IMR-90 (cell line): Measurements from ENCODE around the gene PIK3C3. TPM values are rescaled to one million over a fixed set of nuclear protein-coding genes. Genes with fewer than 3 reads are reported as not detected.

ENCODE experiments used
- ATAC-seq: fragments of 200-7000 bp; cut with Tn5 transposase; 2 replicates; pipeline ENCODE4 v1.9.1; 2020; ENCODE audit warnings: low read depth, mild to moderate bottlenecking, moderate library complexity
- BruUV-seq: library from RNA; stranded (reverse); fragments of 400-500 nt; replicated peaks from 2 replicates; lab custom pipeline; 2021; lab: Mats Ljungman, UMichigan
- CTCF ChIA-PET: fragments of 300-600 bp; formaldehyde crosslinking; extraction: SDS; loops from one replicate; lab custom pipeline; 2021; ENCODE audit warnings: antibody characterized with exemption; lab: Yijun Ruan, JAX
- POLR2A ChIA-PET: fragments of 300-600 bp; sonication (Branson Sonifier 250); formaldehyde crosslinking; loops from one replicate; lab custom pipeline; 2022; ENCODE audit warnings: antibody characterized with exemption; ENCODE audit not compliant: unreplicated experiment; lab: Charles Lee
- DNase-seq: peaks from one replicate; pipeline ENCODE4 v3.0.0; 2013
- H2AFZ ChIP-seq: replicated peaks from 2 replicates; pipeline ENCODE3; 2013; ENCODE audit warnings: low read length, mild to moderate bottlenecking; ENCODE audit not compliant: poor library complexity
- H2AK5ac ChIP-seq: 2 replicates; pipeline ENCODE4 v1.6.1; 2013; ENCODE audit warnings: low read depth, low read length, inconsistent platforms
- H2AK9ac ChIP-seq: replicated peaks from 2 replicates; pipeline ENCODE3; 2013; ENCODE audit warnings: mild to moderate bottlenecking, low read depth, low read length, moderate library complexity; ENCODE audit not compliant: poor library complexity
- H2BK120ac ChIP-seq: 2 replicates; pipeline ENCODE4 v1.6.1; 2013; ENCODE audit warnings: low read depth, low read length, inconsistent platforms
- H2BK15ac ChIP-seq: 3 replicates; pipeline ENCODE4 v1.6.1; 2013; ENCODE audit warnings: low read depth, low read length, inconsistent platforms
- H2BK20ac ChIP-seq: 2 replicates; pipeline ENCODE4 v1.6.1; 2013; ENCODE audit warnings: low read depth, mild to moderate bottlenecking, inconsistent platforms, low read length, moderate library complexity
- H2BK5ac ChIP-seq: 2 replicates; pipeline ENCODE4 v1.6.1; 2013; ENCODE audit warnings: mild to moderate bottlenecking, low read depth, low read length, inconsistent platforms; ENCODE audit not compliant: poor library complexity, severe bottlenecking
- H3K14ac ChIP-seq: replicated peaks from 2 replicates; pipeline ENCODE4 v1.6.1; 2013; ENCODE audit warnings: low read depth, low read length, inconsistent platforms
- H3K18ac ChIP-seq: 2 replicates; pipeline ENCODE4 v1.6.1; 2013; ENCODE audit warnings: low read depth, low read length, control low read depth
- H3K23ac ChIP-seq: 2 replicates; pipeline ENCODE4 v1.6.1; 2013; ENCODE audit warnings: low read depth, low read length, inconsistent platforms
- H3K27ac ChIP-seq: 2 replicates; pipeline ENCODE4 v1.5.1; 2013; ENCODE audit warnings: mild to moderate bottlenecking, control low read depth, low read length; ENCODE audit not compliant: insufficient read depth
- H3K27me3 ChIP-seq: 2 replicates; pipeline ENCODE4 v1.6.1; 2013; ENCODE audit warnings: low read length; ENCODE audit not compliant: control insufficient read depth, insufficient read depth
- H3K36me3 ChIP-seq: 2 replicates; pipeline ENCODE4 v1.6.1; 2013; ENCODE audit warnings: low read length, mixed read lengths; ENCODE audit not compliant: control insufficient read depth, insufficient read depth
- H3K4ac ChIP-seq: 2 replicates; pipeline ENCODE4 v1.6.1; 2013; ENCODE audit warnings: low read depth, low read length, inconsistent platforms
- H3K4me1 ChIP-seq: 2 replicates; pipeline ENCODE4 v1.6.1; 2013; ENCODE audit warnings: low read length, mixed read lengths; ENCODE audit not compliant: control insufficient read depth, insufficient read depth
- H3K4me2 ChIP-seq: 2 replicates; pipeline ENCODE4 v1.6.1; 2013; ENCODE audit warnings: low read depth, mild to moderate bottlenecking, control low read depth, low read length, moderate library complexity
- H3K4me3 ChIP-seq: 2 replicates; pipeline ENCODE4 v1.5.1; 2013; ENCODE audit warnings: low read depth, mild to moderate bottlenecking, control low read depth, low read length, moderate library complexity; ENCODE audit not compliant: insufficient read depth
- H3K56ac ChIP-seq: 2 replicates; pipeline ENCODE4 v1.6.1; 2013; ENCODE audit warnings: low read length, inconsistent platforms; ENCODE audit not compliant: insufficient read depth; ENCODE audit errors: extremely low read depth
- H3K79me1 ChIP-seq, 2 experiments: 2 replicates each; pipeline ENCODE4 v1.6.1; 2013; ENCODE audit warnings: low read length in 2 of 2, inconsistent platforms in 1 of 2, low read depth in 1 of 2
- H3K9ac ChIP-seq: 2 replicates; pipeline ENCODE4 v1.6.1; 2013; ENCODE audit warnings: low read depth, low read length, control low read depth
- H3K9me1 ChIP-seq: 2 replicates; pipeline ENCODE4 v1.6.1; 2013; ENCODE audit warnings: low read length, inconsistent platforms; ENCODE audit not compliant: insufficient read depth
- H3K9me3 ChIP-seq: 2 replicates; pipeline ENCODE4 v1.6.1; 2013; ENCODE audit warnings: low read length; ENCODE audit not compliant: control insufficient read depth, insufficient read depth
- H4K20me1 ChIP-seq: 2 replicates; pipeline ENCODE4 v1.6.1; 2013; ENCODE audit warnings: low read length, inconsistent platforms; ENCODE audit not compliant: insufficient read depth
- H4K5ac ChIP-seq: 2 replicates; pipeline ENCODE4 v1.6.1; 2013; ENCODE audit warnings: mild to moderate bottlenecking, low read depth, low read length, control low read depth
- H4K8ac ChIP-seq, 2 experiments: 2 replicates each; pipeline ENCODE4 v1.6.1; 2013; ENCODE audit warnings: low read depth in 2 of 2, low read length in 2 of 2, control low read depth in 1 of 2, inconsistent platforms in 1 of 2
- H4K91ac ChIP-seq: 2 replicates; pipeline ENCODE4 v1.6.1; 2013; ENCODE audit warnings: low read depth, low read length, inconsistent platforms; ENCODE audit not compliant: insufficient read depth
- BHLHE40 ChIP-seq: fragments of 150-350 bp; IDR thresholded peaks from 2 replicates; pipeline ENCODE4 v1.6.1; 2016; ENCODE audit warnings: mild to moderate bottlenecking, low read depth, low read length
- CEBPB ChIP-seq: IDR thresholded peaks from 2 replicates; pipeline ENCODE4 v1.6.1; 2012; ENCODE audit warnings: low read depth, low read length, improper control_type of control experiment
- CTCF ChIP-seq: conservative IDR thresholded peaks from 2 replicates; pipeline ENCODE4 v1.5.1; 2012; ENCODE audit warnings: mild to moderate bottlenecking, low read depth, low read length, improper control_type of control experiment
- FOS ChIP-seq: fragments of 150-350 bp; IDR thresholded peaks from 2 replicates; pipeline ENCODE4 v1.6.1; 2016; ENCODE audit warnings: low read depth, low read length
- MAFK ChIP-seq: IDR thresholded peaks from 2 replicates; pipeline ENCODE4 v1.6.1; 2012; ENCODE audit warnings: low read depth, low read length, improper control_type of control experiment
- MAZ ChIP-seq: IDR thresholded peaks from 2 replicates; pipeline ENCODE4 v1.6.1; 2012; ENCODE audit warnings: low read depth, mild to moderate bottlenecking, low read length, improper control_type of control experiment, moderate library complexity, borderline replicate concordance
- MXI1 ChIP-seq: IDR thresholded peaks from 2 replicates; pipeline ENCODE4 v1.6.1; 2012; ENCODE audit warnings: low read depth, mild to moderate bottlenecking, low read length, moderate library complexity, borderline replicate concordance
- NFE2L2 ChIP-seq: fragments of 150-350 bp; IDR thresholded peaks from 2 replicates; pipeline ENCODE4 v1.6.1; 2016; ENCODE audit warnings: low read depth, mild to moderate bottlenecking, low read length
- POLR2A ChIP-seq: IDR thresholded peaks from 2 replicates; pipeline ENCODE4 v1.6.1; 2012; ENCODE audit warnings: mild to moderate bottlenecking, low read depth, low read length
- RAD21 ChIP-seq: IDR thresholded peaks from 2 replicates; pipeline ENCODE4 v1.6.1; 2012; ENCODE audit warnings: low read length, improper control_type of control experiment
- RCOR1 ChIP-seq: IDR thresholded peaks from 2 replicates; pipeline ENCODE4 v1.6.1; 2012; ENCODE audit warnings: mild to moderate bottlenecking, low read length, improper control_type of control experiment; ENCODE audit not compliant: insufficient replicate concordance
- RFX5 ChIP-seq: IDR thresholded peaks from 2 replicates; pipeline ENCODE4 v1.8.0; 2012; ENCODE audit warnings: low read depth, mild to moderate bottlenecking, low read length, moderate library complexity
- SMC3 ChIP-seq: fragments of 150-350 bp; IDR thresholded peaks from 2 replicates; pipeline ENCODE4 v1.6.1; 2016; ENCODE audit warnings: low read depth, mild to moderate bottlenecking, antibody characterized with exemption, low read length, moderate library complexity
- USF2 ChIP-seq: fragments of 150-350 bp; IDR thresholded peaks from 2 replicates; pipeline ENCODE4 v1.6.1; 2017; ENCODE audit warnings: mild to moderate bottlenecking, antibody characterized with exemption, low read length, low read depth
- WGBS, 2 experiments: methylation state at CpG; one replicate each; pipeline versions ENCODE4 v1.1.5 to v1.1.7; 2013; ENCODE audit warnings: missing lambda C conversion rate in 2 of 2; ENCODE audit not compliant: insufficient read length in 1 of 2; ENCODE audit errors: extremely low coverage in 2 of 2; 5-methylcytosine and 5-hydroxymethylcytosine counted together
- dilution Hi-C: fragments of 300-500 bp; cut with HindIII; formaldehyde crosslinking; loops from one replicate; pipeline ENCODE4 v1.14.3; 2018; ENCODE audit warnings: low sequenced_read_pairs; ENCODE audit not compliant: unreplicated experiment
- in situ Hi-C: fragments of 300-500 bp; cut with MboI; formaldehyde crosslinking; loops from 3 replicates; pipeline ENCODE4 v1.14.3; 2019; ENCODE audit warnings: low sequenced_read_pairs, inconsistent platforms, mixed read lengths
- intact Hi-C: fragments of 100-400 bp; cut with micrococcal nuclease; formaldehyde crosslinking; loops from 2 replicates; pipeline ENCODE4 v1.10.0; 2022
- polyA plus RNA-seq, 3 experiments: library from polyadenylated mRNA; depleted of rRNA; stranded (reverse); fragments of >200 nt; gene quantifications; 2 replicates each; pipeline ENCODE4 v1.2.3, GENCODE V29; 2012; ENCODE audit warnings: low replicate concordance in 1 of 3
- total RNA-seq: library from RNA; depleted of rRNA; stranded (reverse); fragments of >200 nt; gene quantifications from 2 replicates; pipeline ENCODE4 v1.2.3, GENCODE V29; 2012

The PIK3C3 gene
- total and polyA plus RNA-seq, 2 of the 4 experiments (the other 2 are of a cell fraction): 41.2 to 57.2 TPM

GRCh38 chr18:41936471-41937134 is 18.4 kb upstream of the PIK3C3 start (continued):
- TF ChIP-seq NFE2L2: no peak

- Histone ChIP-seq H3K23ac (no peak overlapping the region; the same call in 1 of the 2 replicates), H3K4me2 (no peak overlapping the region), H3K4ac (peak overlapping the region; percentile 39), H3K9me1 (peaks cover 6% of the 10 kb centered on the region), H3K9me3 (no peaks in the 10 kb centered on the region), H2BK15ac (peak overlapping the region; percentile 26; the same call in 2 of the 3 replicates), H2BK20ac (peak overlapping the region; percentile 89; the same call in 1 of the 2 replicates), H2BK120ac (peak overlapping the region; percentile 92), H4K20me1 (no peaks in the 10 kb centered on the region), H2BK5ac (peak overlapping the region; percentile 86), H3K79me1 (no peaks in the 10 kb centered on the region), H3K27me3 (no peaks in the 10 kb centered on the region), H3K4me1 (peaks cover 21% of the 10 kb centered on the region), H4K8ac (peak overlapping the region; percentile 22 to 38; a peak in 3 of 4 replicates), H3K14ac (peak overlapping the region; percentile 73), H2AFZ (peak overlapping the region; percentile 26), H2AK5ac (peak overlapping the region; percentile 69), H4K91ac (peak overlapping the region; percentile 57; the same call in 1 of the 2 replicates), H3K56ac (peak overlapping the region; percentile 8; the same call in 1 of the 2 replicates), H3K18ac (peak overlapping the region; percentile 54; the same call in 1 of the 2 replicates), H2AK9ac (peak overlapping the region; percentile 22), H3K27ac (peak overlapping the region; percentile 5), H4K5ac (peak overlapping the region; percentile 4; the same call in 1 of the 2 replicates), H3K9ac (no peak overlapping the region), H3K4me3 (no peak overlapping the region), H3K36me3 (no peaks in the 10 kb centered on the region)
- ChIA-PET POLR2A (no interaction called here), CTCF (no interaction called here)
- intact Hi-C loops (no loop called here), in situ Hi-C loops (no loop called here), dilution Hi-C loops (no loop called here)
- BruUV-seq: no TSS peak
- no CpG with 5 or more reads among the region's 2 CpGs for WGBS, 2 experiments
- DNase-seq (peak; percentile 97), ATAC-seq (peak; percentile 68)
- no peak for TF ChIP-seq NFE2L2
- no peak for TF ChIP-seq SMC3
- TF ChIP-seq CTCF: peak; percentile 32
- TF ChIP-seq FOS: peak; percentile 38; the same call in 1 of the 2 replicates
- no peak for TF ChIP-seq MAZ
- no peak for TF ChIP-seq MXI1
- no peak for TF ChIP-seq RCOR1
- TF ChIP-seq USF2: no peak
- TF ChIP-seq MAFK: no peak
- no peak for TF ChIP-seq RFX5
- TF ChIP-seq CEBPB: peak; percentile 11; the same call in 1 of the 2 replicates
- no peak for TF ChIP-seq BHLHE40
- no peak for TF ChIP-seq POLR2A
- TF ChIP-seq RAD21: peak; percentile 38
These were observed 16.6 kb upstream of the PIK3C3 start for GRCh38 chr18:41938445-41938844.
